Chondrocyte (in vitro differentiated cells): ENCODE measurements around the gene OCA2. TPM values are rescaled to one million over a fixed set of nuclear protein-coding genes. Genes with fewer than 3 reads are reported as not detected.

Source experiments
- DNase-seq: peaks from one replicate; pipeline ENCODE4 v3.0.0; 2021; ENCODE audit warnings: mixed read lengths, low spot score
- H3K27ac Mint-ChIP-seq: one replicate; pipeline ENCODE4 v1.8.0; 2021; ENCODE audit warnings: mild to moderate bottlenecking, moderate library complexity, mixed read lengths; ENCODE audit not compliant: unreplicated experiment
- H3K27me3 Mint-ChIP-seq: 2 replicates; pipeline ENCODE4 v1.8.0; 2021; ENCODE audit warnings: low read depth, mixed read lengths
- H3K36me3 Mint-ChIP-seq: 2 replicates; pipeline ENCODE4 v1.8.0; 2021; ENCODE audit warnings: low read depth, mixed read lengths
- H3K4me1 Mint-ChIP-seq: 2 replicates; pipeline ENCODE4 v1.8.0; 2021; ENCODE audit warnings: low read depth, mild to moderate bottlenecking, mixed read lengths
- H3K4me3 Mint-ChIP-seq: one replicate; pipeline ENCODE4 v1.8.0; 2021; ENCODE audit warnings: mild to moderate bottlenecking, moderate library complexity, mixed read lengths; ENCODE audit not compliant: unreplicated experiment
- H3K9me3 Mint-ChIP-seq: 2 replicates; pipeline ENCODE4 v1.8.0; 2021; ENCODE audit warnings: low read depth, mixed read lengths
- CTCF ChIP-seq: fragments of 200-600 bp; sonication (generic); IDR thresholded peaks from 2 replicates; pipeline ENCODE4 v1.5.0; 2021; ENCODE audit warnings: antibody characterized with exemption, mild to moderate bottlenecking, moderate library complexity
- total RNA-seq: library from RNA; stranded (reverse); gene quantifications from 3 replicates; pipeline ENCODE4 v1.2.1, GENCODE V29; 2021

The OCA2 gene
- total RNA-seq, 1 donor from 2014 or later, result 0.75 TPM

- Mint-ChIP-seq H3K4me1 (peaks cover 16% of the 10 kb centered on the region), H3K4me3 (no peak overlapping the region), H3K36me3 (peaks cover 22% of the 10 kb centered on the region), H3K27ac (no peak overlapping the region), H3K27me3 (no peaks in the 10 kb centered on the region), H3K9me3 (no peaks in the 10 kb centered on the region)
- TF ChIP-seq CTCF, result no peak
- no peak for DNase-seq
Observed at GRCh38 chr15:28109626-28110455, 10.7 kb upstream of the OCA2 start.

GRCh38 chr15:28107904-28108275, 8.8 kb upstream of the OCA2 start:
- no peak for DNase-seq
- no peaks in the 10 kb centered on the region for H3K9me3 Mint-ChIP-seq
- no peak overlapping the region for H3K4me3 Mint-ChIP-seq
- H3K4me1 Mint-ChIP-seq, result peaks cover 16% of the 10 kb centered on the region
- TF ChIP-seq CTCF, result no peak
- H3K27me3 Mint-ChIP-seq, result no peaks in the 10 kb centered on the region
- peaks cover 12% of the 10 kb centered on the region for H3K36me3 Mint-ChIP-seq
- no peak overlapping the region for H3K27ac Mint-ChIP-seq

- Mint-ChIP-seq H3K4me1 (peaks cover 16% of the 10 kb centered on the region), H3K36me3 (peaks cover 10% of the 10 kb centered on the region), H3K9me3 (no peaks in the 10 kb centered on the region), H3K27me3 (no peaks in the 10 kb centered on the region), H3K4me3 (peak overlapping the region; percentile 84), H3K27ac (peak overlapping the region; percentile 41)
- TF ChIP-seq CTCF, result peak; percentile 5
- peak; percentile 75 for DNase-seq
Observed at GRCh38 chr15:28107111-28107903, 8.2 kb upstream of the OCA2 start.

GRCh38 chr15:28106294-28107110, 7.4 kb upstream of the OCA2 start:
- H3K27ac Mint-ChIP-seq, result no peak overlapping the region
- peak overlapping the region; percentile 36 for H3K4me3 Mint-ChIP-seq
- no peak for DNase-seq
- H3K36me3 Mint-ChIP-seq, result peaks cover 3% of the 10 kb centered on the region
- H3K27me3 Mint-ChIP-seq, result no peaks in the 10 kb centered on the region
- H3K4me1 Mint-ChIP-seq, result peaks cover 16% of the 10 kb centered on the region
- no peaks in the 10 kb centered on the region for H3K9me3 Mint-ChIP-seq
- TF ChIP-seq CTCF, result no peak

- Mint-ChIP-seq H3K4me3 (peak overlapping the region; percentile 36), H3K4me1 (peaks cover 16% of the 10 kb centered on the region), H3K27me3 (no peaks in the 10 kb centered on the region), H3K36me3 (no peaks in the 10 kb centered on the region), H3K27ac (no peak overlapping the region), H3K9me3 (no peaks in the 10 kb centered on the region)
- DNase-seq, result no peak
- no peak for TF ChIP-seq CTCF
Observed at GRCh38 chr15:28105793-28106192, 6.7 kb upstream of the OCA2 start.
